Inflammatory macrophage treated with lipopolysaccharide for 4 hours (primary cell): ENCODE measurements around the gene LYSET.
A peak's percentile ranks its signal among the peaks of the same experiment; 100 is the strongest.
"Not testable (repeated sequence)": the region's sequence is repeated elsewhere in the genome, so short reads cannot be mapped to it uniquely, and the experiment has no call there.

Experiments
- DNase-seq: peaks from one replicate; pipeline ENCODE4 v3.0.0-alpha.2; 2020

The LYSET gene

GRCh38 chr14:93184391-93185348, at the start of gene LYSET, which contains the start of gene MOAP1:
Gene LYSET (plus strand): TSS chr14:93185317. CDS start chr14:93185406, 89 bp downstream.
Gene MOAP1 (minus strand): TSS chr14:93184897. CDS start chr14:93184242, 655 bp downstream.
- DNase-seq: peak; percentile 93

GRCh38 chr14:93135399-93135798, 49.7 kb upstream of the LYSET start:
- DNase-seq: no peak

GRCh38 chr14:93136009-93136408, 49.1 kb upstream of the LYSET start:
- no peak for DNase-seq

GRCh38 chr14:93136508-93136907, 48.6 kb upstream of the LYSET start:
- DNase-seq: peak; percentile 39

- DNase-seq: no peak
Observed at GRCh38 chr14:93137864-93138263, 47.3 kb upstream of the LYSET start.

- no peak for DNase-seq
Observed at GRCh38 chr14:93142854-93143652, 42.1 kb upstream of the LYSET start.

- no peak for DNase-seq
Observed at GRCh38 chr14:93146119-93146518, 39.0 kb upstream of the LYSET start.

- no peak for DNase-seq
Observed at GRCh38 chr14:93148979-93149378, 36.1 kb upstream of the LYSET start.

- peak; percentile 81 for DNase-seq
Observed at GRCh38 chr14:93150227-93151208, 34.6 kb upstream of the LYSET start.

- peak; percentile 54 for DNase-seq
Observed at GRCh38 chr14:93153121-93153520, 32.0 kb upstream of the LYSET start.

GRCh38 chr14:93155667-93156066, 29.4 kb upstream of the LYSET start:
- no peak for DNase-seq

GRCh38 chr14:93156693-93157369, 28.3 kb upstream of the LYSET start:
- no peak for DNase-seq

GRCh38 chr14:93158349-93158748, 26.8 kb upstream of the LYSET start:
- not testable (repeated sequence) for DNase-seq

GRCh38 chr14:93159625-93160352, 25.3 kb upstream of the LYSET start:
- DNase-seq: not testable (repeated sequence)

GRCh38 chr14:93160353-93160801, 24.7 kb upstream of the LYSET start:
- DNase-seq: peak; percentile 32

GRCh38 chr14:93161411-93161940, 23.6 kb upstream of the LYSET start:
- DNase-seq: no peak

- DNase-seq: no peak
Observed at GRCh38 chr14:93163564-93163963, 21.6 kb upstream of the LYSET start.

- not testable (repeated sequence) for DNase-seq
Observed at GRCh38 chr14:93165271-93166265, 19.5 kb upstream of the LYSET start.

GRCh38 chr14:93168610-93169009, 16.5 kb upstream of the LYSET start:
- DNase-seq: not testable (repeated sequence)
